ENCODE measurements around the gene NAA80.
"Not testable (repeated sequence)": the region's sequence is repeated elsewhere in the genome, so short reads cannot be mapped to it uniquely, and the experiment has no call there.

The NAA80 gene

GRCh38 chr3:50271314-50271936, 27.8 kb downstream of the NAA80 start:
- FAIRE-seq (peak; percentile 30), DNase-seq (ENCODE audit: low spot score) (no peak)

DNA sequence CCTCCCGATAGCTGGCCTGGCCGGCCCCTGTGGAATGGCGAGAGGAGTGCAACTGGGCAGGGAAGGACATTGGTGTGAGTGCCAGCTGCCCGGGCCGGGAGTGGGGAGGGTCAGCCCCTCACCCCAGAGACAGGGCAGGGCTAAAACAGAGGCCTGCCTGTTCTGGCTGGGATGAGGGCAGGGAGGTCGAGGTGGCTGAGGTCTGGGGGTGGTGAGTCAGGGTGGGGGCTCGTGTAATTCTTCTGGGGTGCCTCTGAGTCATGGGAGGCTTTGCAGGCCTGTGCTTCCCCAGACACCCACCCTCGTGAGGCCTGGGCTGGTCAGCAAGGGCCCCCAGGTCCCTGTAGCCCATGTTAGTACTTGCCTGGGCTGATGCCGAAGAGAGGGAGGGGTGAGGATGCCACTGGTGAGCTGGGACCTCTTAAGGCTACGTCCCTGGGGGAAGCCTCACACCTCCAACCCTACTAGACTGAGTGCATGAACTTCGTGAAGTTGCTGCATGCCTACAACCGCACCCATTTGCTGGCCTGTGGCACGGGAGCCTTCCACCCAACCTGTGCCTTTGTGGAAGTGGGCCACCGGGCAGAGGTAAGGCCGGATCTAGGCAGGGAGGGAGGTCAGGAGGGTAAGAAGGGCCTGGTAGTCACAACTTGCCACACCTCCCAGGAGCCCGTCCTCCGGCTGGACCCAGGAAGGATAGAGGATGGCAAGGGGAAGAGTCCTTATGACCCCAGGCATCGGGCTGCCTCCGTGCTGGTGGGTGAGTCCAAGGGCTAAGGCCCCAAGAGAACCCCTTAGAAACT, 28.6 kb downstream of the NAA80 start:
- FAIRE-seq: no peak
- DNase-seq (ENCODE audit: low spot score): no peak

DNA sequence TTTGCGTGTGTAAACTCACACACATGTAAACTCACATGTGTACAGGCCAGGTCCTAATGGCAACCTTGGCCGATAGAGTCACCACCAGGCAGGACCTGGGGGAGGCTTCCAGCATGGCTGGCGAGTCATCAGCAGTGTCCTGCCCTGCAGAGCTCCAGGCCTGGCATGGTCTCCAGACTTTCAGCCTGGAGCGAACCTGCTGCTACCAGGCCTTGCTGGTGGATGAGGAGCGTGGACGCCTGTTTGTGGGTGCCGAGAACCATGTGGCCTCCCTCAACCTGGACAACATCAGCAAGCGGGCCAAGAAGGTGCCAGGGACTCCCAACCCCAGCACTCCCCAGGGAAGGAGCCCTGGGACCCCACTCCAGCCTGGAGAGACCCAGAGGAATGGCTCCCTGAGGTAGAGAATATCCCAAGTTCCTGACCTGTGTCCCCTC, 29.2 kb downstream of the NAA80 start:
- DNase-seq (ENCODE audit: low spot score) (peak; percentile 68), FAIRE-seq (no peak)

- no peak for DNase-seq (ENCODE audit: low spot score)
- FAIRE-seq: no peak
Measured at GRCh38 chr3:50269460-50269859, 29.7 kb downstream of the NAA80 start.

DNA sequence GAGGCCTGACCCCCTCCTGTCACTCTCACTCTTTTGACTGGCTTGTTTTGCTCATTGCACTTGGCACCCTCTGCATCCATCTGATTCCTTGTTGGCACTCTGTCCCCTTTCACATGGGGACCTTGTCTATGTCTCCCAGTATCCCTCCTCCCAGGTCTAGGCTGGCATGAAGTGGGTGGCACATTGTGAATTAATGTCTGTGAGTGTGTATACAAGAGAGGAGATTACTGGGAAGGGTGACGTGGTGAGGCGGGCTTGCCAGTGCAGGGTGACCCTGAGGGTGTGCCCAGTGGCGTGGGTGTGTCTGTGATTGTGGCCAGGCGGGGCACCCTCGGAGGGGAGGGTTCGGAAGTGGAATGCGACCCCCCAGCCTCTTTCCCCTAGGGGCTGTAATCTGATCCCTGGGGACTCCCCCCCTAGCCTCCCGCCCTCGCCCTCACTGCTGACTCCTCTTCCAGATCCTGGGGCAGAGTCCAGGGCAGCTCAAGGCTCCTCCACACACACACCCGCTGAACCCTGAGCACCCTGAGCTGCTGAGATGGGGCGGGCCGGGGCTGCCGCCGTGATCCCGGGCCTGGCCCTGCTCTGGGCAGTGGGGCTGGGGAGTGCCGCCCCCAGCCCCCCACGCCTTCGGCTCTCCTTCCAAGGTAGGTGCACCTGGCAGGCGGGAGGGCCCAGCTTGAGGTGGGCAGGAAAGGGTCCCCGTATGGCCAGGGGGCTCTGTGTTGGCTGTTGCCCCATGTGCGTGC, 30.3 kb downstream of the NAA80 start, which contains the start of gene SEMA3B:
TSS of gene SEMA3B (plus strand) at position 445 of the 749 bp plus-strand sequence. CDS start at position 539, 94 bp downstream.
- FAIRE-seq (peak; percentile 56), DNase-seq (ENCODE audit: low spot score) (peak; percentile 72)

GRCh38 chr3:50268276-50268675, 30.9 kb downstream of the NAA80 start:
- DNase-seq (ENCODE audit: low spot score) (no peak), FAIRE-seq (peak; percentile 52)

DNA sequence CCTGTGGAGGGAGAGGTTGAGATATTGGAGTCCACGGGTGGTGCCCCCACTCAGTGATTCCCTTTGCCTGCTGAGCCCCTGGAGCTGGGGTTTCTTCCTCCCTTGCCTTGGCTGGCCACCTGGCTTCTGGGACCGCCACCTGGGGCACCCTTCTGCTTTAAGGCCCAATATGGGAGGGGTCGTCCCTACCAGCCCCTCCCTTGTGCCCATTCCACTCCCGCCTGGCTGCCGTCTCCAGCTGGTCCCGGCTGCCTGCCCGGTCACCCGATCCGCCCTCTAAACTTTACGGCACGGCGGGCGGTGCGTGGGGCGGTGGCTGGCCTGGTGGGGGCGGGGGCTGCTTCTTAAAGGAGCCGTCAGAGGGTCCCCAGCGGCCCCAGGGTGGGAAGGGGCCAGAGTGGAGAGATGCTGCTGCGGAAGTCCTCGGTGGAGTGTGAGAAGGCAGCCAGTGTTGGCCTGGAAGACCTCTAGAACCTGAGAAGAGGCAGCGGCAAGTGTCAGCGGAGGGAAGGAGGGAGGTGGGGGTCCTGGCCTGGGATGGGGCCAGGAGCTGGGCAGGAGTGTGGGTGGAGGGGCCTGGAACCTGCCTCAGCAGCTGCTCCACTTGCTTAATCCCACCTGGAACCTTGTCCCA, 31.8 kb downstream of the NAA80 start:
- DNase-seq (ENCODE audit: low spot score): peak; percentile 66
- peak; percentile 84 for FAIRE-seq

- DNase-seq (ENCODE audit: low spot score): no peak
- FAIRE-seq: no peak
Measured at GRCh38 chr3:50266836-50267235, 32.4 kb downstream of the NAA80 start.

GRCh38 chr3:50266017-50266416, 33.2 kb downstream of the NAA80 start:
- no peak for FAIRE-seq
- no peak for DNase-seq (ENCODE audit: low spot score)

DNA sequence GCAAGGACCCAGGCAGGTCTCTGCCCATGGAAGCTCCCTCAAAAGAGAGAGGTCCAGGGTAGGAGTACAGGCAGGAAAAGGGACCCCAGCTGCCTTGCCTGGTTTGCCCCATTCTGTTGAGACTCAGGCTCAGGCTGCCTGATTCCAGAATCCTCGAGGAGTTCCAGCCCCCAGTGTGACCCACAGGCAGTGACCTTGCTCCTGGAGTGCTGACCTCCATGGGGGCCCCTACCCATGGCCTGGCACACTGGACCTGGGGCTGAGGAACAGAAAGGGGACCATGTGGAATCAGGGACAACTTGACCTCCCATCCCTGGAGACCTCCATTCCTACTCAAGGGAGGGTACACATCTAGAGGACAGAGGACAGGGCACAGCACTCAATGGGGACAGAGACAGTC, 33.6 kb downstream of the NAA80 start:
- FAIRE-seq: no peak
- no peak for DNase-seq (ENCODE audit: low spot score)

GRCh38 chr3:50264964-50265485, 34.2 kb downstream of the NAA80 start:
- FAIRE-seq (peak; percentile 83), DNase-seq (ENCODE audit: low spot score) (no peak)

DNA sequence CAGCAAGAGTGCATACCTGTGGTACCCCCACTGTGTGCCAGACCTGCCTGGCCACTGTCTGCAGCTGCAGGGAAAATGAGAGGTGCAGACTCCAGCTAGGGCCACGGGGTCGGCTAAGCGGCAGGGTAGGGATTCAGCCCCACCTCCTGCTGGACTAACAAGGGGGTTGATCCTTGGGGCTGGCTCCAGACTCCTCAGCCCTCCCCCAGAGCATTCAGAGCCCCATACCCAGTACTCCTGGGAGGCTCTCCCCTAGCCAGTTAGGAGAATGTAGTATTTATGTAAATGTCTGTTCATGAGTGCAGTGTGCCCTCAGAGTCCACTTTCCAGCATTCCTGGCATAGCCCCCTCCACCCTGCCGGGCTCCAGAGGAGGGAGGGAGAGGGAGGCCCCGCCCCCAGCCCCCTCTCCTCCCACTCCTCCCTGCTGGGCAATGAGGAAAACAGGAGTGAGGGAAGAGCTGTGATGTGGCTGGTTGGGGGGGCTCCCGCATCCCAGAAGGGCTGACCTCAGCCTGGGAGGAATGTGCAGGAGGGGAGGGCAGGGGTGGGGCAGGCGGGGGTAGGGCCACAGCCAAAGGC, 34.7 kb downstream of the NAA80 start:
- FAIRE-seq (peak; percentile 67), DNase-seq (ENCODE audit: low spot score) (peak; percentile 96)

DNA sequence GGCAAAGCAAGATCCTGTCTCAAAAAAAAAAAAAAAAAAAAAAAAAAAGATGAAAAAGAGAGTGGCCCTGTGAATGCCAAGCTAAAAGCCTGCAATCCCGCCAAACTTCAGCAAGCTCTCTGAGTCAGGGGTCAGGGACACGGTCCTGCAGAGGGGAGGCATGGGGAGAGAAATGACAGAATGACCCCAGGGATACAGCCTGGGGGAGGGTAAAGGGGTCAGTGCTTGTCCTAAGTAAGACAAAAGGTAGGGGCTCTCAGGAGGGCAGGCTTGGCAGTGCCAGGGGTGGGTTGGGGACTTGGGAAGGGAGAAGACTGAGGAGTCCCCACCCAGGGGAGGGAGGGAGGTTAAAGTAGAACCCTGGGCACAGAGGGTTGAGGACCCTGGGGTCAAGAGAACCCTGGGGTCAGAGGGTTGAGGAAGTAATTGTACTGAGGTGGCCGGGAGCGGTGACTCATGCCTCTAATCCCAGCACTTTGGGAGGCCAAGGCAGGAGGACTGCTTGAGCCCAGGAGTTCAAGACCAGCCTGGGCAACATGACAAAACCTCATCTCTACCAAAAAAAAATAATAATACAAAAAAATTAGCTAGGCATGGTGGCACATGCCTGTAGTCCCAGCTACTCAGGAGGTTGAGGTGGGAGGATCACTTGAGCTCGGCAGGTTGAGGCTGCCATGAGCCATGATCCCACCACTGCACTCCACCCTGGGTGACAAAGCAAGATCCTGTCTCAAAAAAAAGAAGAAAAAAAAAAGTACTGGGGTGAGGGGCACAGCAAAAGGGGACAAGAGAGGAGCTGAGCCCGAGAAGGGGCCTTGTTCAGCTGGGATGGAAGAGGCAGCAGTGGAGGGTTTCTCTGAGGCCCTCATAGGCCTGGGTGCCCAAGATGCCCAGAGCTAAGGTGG, 35.5 kb downstream of the NAA80 start:
- no peak for FAIRE-seq
- DNase-seq (ENCODE audit: low spot score): no peak

DNA sequence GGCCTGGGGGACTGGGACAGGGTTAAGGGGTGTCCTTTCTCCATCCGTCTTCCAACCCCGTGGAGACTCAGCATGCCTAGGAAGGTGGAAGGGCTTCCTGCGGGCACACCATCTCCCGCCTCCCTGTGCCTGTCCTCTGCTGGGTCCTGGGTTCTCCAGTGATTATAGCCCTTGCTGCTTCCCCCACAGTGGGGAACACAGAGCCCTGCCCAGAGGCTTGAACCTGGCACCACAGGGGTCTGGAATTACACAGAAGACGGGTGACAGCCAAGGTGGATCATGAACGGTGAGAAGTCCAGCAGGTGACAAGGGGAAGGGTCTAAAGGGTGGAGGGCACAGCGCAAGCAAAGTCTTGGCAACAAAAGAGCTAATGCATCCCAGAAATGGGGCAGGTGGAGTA, 36.4 kb downstream of the NAA80 start:
- DNase-seq (ENCODE audit: low spot score): no peak
- no peak for FAIRE-seq

- not testable (repeated sequence) for DNase-seq (ENCODE audit: low spot score); FAIRE-seq
Measured at GRCh38 chr3:50262200-50262599, 37.0 kb downstream of the NAA80 start.

DNA sequence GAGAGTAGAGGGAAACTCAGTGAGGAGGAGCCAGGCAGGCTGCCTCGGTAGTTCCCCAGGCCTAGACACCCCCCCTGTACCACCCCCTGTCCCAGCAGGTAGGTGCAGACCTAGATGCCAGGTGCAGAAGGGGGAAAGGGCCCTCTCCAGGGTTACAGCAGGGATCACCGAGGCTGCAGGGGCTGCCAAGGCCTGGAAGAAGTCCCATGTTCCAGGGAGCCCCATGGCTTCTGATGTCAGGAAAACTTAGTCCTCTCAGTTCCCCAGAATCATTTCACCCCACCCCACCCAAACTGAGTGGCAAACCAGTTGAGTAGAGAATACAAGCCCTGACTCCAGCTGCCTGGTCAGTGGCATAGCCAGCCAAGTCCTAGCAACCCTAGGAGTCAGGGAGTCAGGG, 37.7 kb downstream of the NAA80 start:
- DNase-seq (ENCODE audit: low spot score): no peak
- FAIRE-seq: no peak

- DNase-seq (ENCODE audit: low spot score): no peak
- FAIRE-seq: no peak
Measured at GRCh38 chr3:50260942-50261441, 38.2 kb downstream of the NAA80 start.

- DNase-seq (ENCODE audit: low spot score) (peak; percentile 95), FAIRE-seq (peak; percentile 98)
Measured at GRCh38 chr3:50260027-50260941, 38.9 kb downstream of the NAA80 start.
